ENCODE measurements around the gene PYDC2. TPM values are rescaled to one million over a fixed set of nuclear protein-coding genes. Genes with fewer than 3 reads are reported as not detected.

The PYDC2 gene
- total RNA-seq, 2 experiments from 2014 or later: not detected

DNA sequence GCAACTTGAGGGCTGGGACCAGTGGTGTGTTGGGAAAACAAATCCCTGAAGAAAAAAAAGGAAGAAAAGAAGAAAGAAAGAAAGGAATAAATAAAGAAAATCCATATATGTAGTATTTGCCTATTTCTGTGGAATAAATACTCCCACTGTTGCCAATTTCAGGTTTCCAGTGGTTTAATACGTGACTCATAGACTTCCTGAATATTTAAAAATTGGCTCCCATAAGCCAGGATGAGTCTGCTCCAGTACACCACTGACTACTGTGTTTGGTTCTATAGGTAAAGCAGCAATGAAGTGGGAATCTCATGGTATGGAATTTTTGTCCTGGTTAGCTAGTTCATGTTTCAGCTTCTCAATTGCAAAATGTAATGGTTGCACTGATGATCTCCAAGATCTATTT is 31.6 kb downstream of the PYDC2 start:
- no peak overlapping the region for H2AFZ ChIP-seq (ENCODE audit: low read length)
- CTCF ChIA-PET (ENCODE audit: unreplicated experiment): no interaction called here
- no TSS peak for BruUV-seq (replicated peaks)

DNA sequence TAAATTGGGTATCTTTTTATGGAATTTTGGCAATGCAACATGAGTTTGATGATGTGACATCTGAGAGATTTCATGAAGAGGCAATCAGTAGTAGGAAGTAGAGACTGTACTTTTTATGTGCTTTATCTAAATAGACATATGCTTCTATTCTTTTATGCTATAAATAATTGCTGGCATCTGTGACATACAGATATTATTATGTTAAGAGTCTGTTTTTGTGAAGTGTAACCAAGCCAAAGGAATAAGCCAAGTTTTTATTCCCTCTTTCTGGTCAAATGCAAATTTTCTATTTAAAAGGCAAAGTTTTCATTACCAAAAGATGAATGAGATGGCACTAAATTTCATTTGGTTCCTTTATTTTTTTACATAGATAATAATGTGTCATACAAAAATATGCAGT is 32.4 kb downstream of the PYDC2 start:
- no peak overlapping the region for H3K4me3 ChIP-seq (ENCODE audit: low read depth, low read length, poor library complexity, severe bottlenecking)
- BruUV-seq (replicated peaks): no TSS peak
- no peak overlapping the region for H2AFZ ChIP-seq (ENCODE audit: low read length)
- H4K20me1 ChIP-seq (ENCODE audit: insufficient read depth, low read length): no peaks in the 10 kb centered on the region
- intact Hi-C loops (cut with micrococcal nuclease; ENCODE audit: unreplicated experiment): no loop called here
- H3K9me3 ChIP-seq (ENCODE audit: low read length): no peaks in the 10 kb centered on the region
- TF ChIP-seq, protein P1, sequence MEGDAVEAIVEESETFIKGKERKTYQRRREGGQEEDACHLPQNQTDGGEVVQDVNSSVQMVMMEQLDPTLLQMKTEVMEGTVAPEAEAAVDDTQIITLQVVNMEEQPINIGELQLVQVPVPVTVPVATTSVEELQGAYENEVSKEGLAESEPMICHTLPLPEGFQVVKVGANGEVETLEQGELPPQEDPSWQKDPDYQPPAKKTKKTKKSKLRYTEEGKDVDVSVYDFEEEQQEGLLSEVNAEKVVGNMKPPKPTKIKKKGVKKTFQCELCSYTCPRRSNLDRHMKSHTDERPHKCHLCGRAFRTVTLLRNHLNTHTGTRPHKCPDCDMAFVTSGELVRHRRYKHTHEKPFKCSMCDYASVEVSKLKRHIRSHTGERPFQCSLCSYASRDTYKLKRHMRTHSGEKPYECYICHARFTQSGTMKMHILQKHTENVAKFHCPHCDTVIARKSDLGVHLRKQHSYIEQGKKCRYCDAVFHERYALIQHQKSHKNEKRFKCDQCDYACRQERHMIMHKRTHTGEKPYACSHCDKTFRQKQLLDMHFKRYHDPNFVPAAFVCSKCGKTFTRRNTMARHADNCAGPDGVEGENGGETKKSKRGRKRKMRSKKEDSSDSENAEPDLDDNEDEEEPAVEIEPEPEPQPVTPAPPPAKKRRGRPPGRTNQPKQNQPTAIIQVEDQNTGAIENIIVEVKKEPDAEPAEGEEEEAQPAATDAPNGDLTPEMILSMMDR (conservative IDR thresholded peaks at IDR 0.05; ENCODE audit: low read length): no peak
- TF ChIP-seq EZH2phosphoT487 (IDR thresholded peaks at IDR 0.05; ENCODE audit: borderline replicate concordance, low read depth, low read length): no peak
- H3K79me2 ChIP-seq (ENCODE audit: insufficient read depth, low read depth, low read length): no peaks in the 10 kb centered on the region
- no peaks in the 10 kb centered on the region for H3K4me1 ChIP-seq (ENCODE audit: insufficient read depth, low read length, poor library complexity, severe bottlenecking)
- ChIA-PET CTCF (ENCODE audit: unreplicated experiment) (no interaction called here), POLR2A (interaction anchor here (0.6 kb wide), 1 partner anchor 852 kb away, joined by 3 read pairs; no protein-coding TSS in a partner anchor)
- no peak for DNase-seq (ENCODE audit: low spot score)
- H3K27ac ChIP-seq (ENCODE audit: low read depth, low read length, poor library complexity, severe bottlenecking): no peak overlapping the region
- no peaks in the 10 kb centered on the region for H3K36me3 ChIP-seq (ENCODE audit: insufficient read depth, low read length)
- no peaks in the 10 kb centered on the region for H3K9me2 ChIP-seq (ENCODE audit: insufficient read depth, low read length)
- H3K4me2 ChIP-seq (ENCODE audit: low read length): no peak overlapping the region

More for the DNA sequence above, 31.6 kb downstream of the PYDC2 start:
- no peak for DNase-seq (ENCODE audit: low spot score)
- intact Hi-C loops (cut with micrococcal nuclease; ENCODE audit: unreplicated experiment): no loop called here
- no peak overlapping the region for H3K27ac ChIP-seq (ENCODE audit: low read depth, low read length, poor library complexity, severe bottlenecking)
- H3K4me2 ChIP-seq (ENCODE audit: low read length): no peak overlapping the region
- H3K4me1 ChIP-seq (ENCODE audit: insufficient read depth, low read length, poor library complexity, severe bottlenecking): no peaks in the 10 kb centered on the region
- no peaks in the 10 kb centered on the region for H3K79me2 ChIP-seq (ENCODE audit: insufficient read depth, low read depth, low read length)
- POLR2A ChIA-PET: interaction anchor here (0.6 kb wide), 1 partner anchor 853 kb away, joined by 3 read pairs; no protein-coding TSS in a partner anchor
- H3K9me2 ChIP-seq (ENCODE audit: insufficient read depth, low read length): no peaks in the 10 kb centered on the region
- no peaks in the 10 kb centered on the region for H3K9me3 ChIP-seq (ENCODE audit: low read length)
- no peaks in the 10 kb centered on the region for H3K36me3 ChIP-seq (ENCODE audit: insufficient read depth, low read length)
- no peak overlapping the region for H3K4me3 ChIP-seq (ENCODE audit: low read depth, low read length, poor library complexity, severe bottlenecking)
- no peak for TF ChIP-seq EZH2phosphoT487 (IDR thresholded peaks at IDR 0.05; ENCODE audit: borderline replicate concordance, low read depth, low read length)
- TF ChIP-seq, protein P1 (conservative IDR thresholded peaks at IDR 0.05; ENCODE audit: low read length): no peak
- H4K20me1 ChIP-seq (ENCODE audit: insufficient read depth, low read length): no peaks in the 10 kb centered on the region

DNA sequence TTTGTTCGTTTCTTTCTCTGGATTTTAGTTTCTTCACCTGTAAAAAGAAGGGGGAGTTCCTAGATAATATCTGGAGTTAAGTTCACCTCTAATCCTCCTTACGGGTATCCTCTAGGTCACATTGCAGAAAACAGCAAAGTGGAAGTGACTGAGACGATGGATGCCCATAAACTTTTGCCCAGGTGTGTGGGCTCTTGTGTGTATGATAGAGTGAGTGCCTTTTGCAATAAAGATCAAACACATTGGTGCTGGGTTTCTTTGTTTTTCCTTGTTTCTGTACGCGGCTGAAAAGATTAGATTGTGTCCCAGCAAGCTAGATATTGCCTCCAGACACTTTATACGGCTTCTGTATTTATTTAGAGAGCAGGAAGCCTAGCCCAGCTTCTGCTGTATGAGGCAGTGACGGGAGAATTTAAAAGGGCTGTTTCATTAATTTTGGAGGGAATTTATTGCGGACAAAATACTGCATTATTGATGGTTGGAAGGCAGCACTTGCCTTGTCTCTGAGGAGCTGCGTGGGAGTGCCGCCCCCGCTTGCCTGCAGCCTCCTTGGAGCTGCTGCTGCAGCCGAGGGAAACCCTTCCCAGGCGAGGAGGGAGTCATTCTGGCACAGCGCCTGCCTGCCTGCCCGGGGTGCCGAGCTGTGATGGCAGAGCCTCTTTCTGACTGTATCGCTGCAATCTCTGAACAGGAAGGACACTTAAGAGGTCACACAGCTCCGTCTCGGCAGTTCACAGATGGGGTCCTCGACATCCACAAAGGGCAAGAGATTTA is 38.5 kb downstream of the PYDC2 start:
- H3K4me2 ChIP-seq (ENCODE audit: low read length): no peak overlapping the region
- no peaks in the 10 kb centered on the region for H3K9me3 ChIP-seq (ENCODE audit: low read length)
- H3K79me2 ChIP-seq (ENCODE audit: insufficient read depth, low read depth, low read length): no peaks in the 10 kb centered on the region
- DNase-seq (ENCODE audit: low spot score): no peak
- no peaks in the 10 kb centered on the region for H3K4me1 ChIP-seq (ENCODE audit: insufficient read depth, low read length, poor library complexity, severe bottlenecking)
- BruUV-seq (replicated peaks): no TSS peak
- no peak overlapping the region for H3K4me3 ChIP-seq (ENCODE audit: low read depth, low read length, poor library complexity, severe bottlenecking)
- H4K20me1 ChIP-seq (ENCODE audit: insufficient read depth, low read length): no peaks in the 10 kb centered on the region
- intact Hi-C loops (cut with micrococcal nuclease; ENCODE audit: unreplicated experiment): loop anchor here (5.0 kb wide), 1 partner anchor 943 kb away; no protein-coding TSS in a partner anchor
- H3K9me2 ChIP-seq (ENCODE audit: insufficient read depth, low read length): no peaks in the 10 kb centered on the region
- no peak overlapping the region for H3K27ac ChIP-seq (ENCODE audit: low read depth, low read length, poor library complexity, severe bottlenecking)
- no peak overlapping the region for H2AFZ ChIP-seq (ENCODE audit: low read length)
- H3K36me3 ChIP-seq (ENCODE audit: insufficient read depth, low read length): no peaks in the 10 kb centered on the region
- no peak for TF ChIP-seq EZH2phosphoT487 (IDR thresholded peaks at IDR 0.05; ENCODE audit: borderline replicate concordance, low read depth, low read length)
- TF ChIP-seq, protein P1 (conservative IDR thresholded peaks at IDR 0.05; ENCODE audit: low read length): no peak
- CTCF ChIA-PET (ENCODE audit: unreplicated experiment): interaction anchor here (0.6 kb wide), 1 partner anchor 55 kb away, joined by 3 read pairs; no protein-coding TSS in a partner anchor
- POLR2A ChIA-PET: interaction anchor here (0.6 to 1.6 kb wide), 5 partner anchors 15 to 1000 kb away, joined by 3 to 5 read pairs (median 3); no protein-coding TSS in a partner anchor

Measured in OCI-LY7 (cell line).